IMR-90 (cell line): ENCODE data around the gene ZNF488.

Source experiments
- MAFK ChIP-seq: IDR thresholded peaks from 2 replicates; pipeline ENCODE4 v1.6.1; 2012; ENCODE audit warnings: low read depth, low read length, improper control_type of control experiment
- MAZ ChIP-seq: IDR thresholded peaks from 2 replicates; pipeline ENCODE4 v1.6.1; 2012; ENCODE audit warnings: low read depth, mild to moderate bottlenecking, low read length, improper control_type of control experiment, moderate library complexity, borderline replicate concordance
- NFE2L2 ChIP-seq: fragments of 150-350 bp; IDR thresholded peaks from 2 replicates; pipeline ENCODE4 v1.6.1; 2016; ENCODE audit warnings: low read depth, mild to moderate bottlenecking, low read length
- POLR2A ChIP-seq: IDR thresholded peaks from 2 replicates; pipeline ENCODE4 v1.6.1; 2012; ENCODE audit warnings: mild to moderate bottlenecking, low read depth, low read length
- RAD21 ChIP-seq: IDR thresholded peaks from 2 replicates; pipeline ENCODE4 v1.6.1; 2012; ENCODE audit warnings: low read length, improper control_type of control experiment
- SMC3 ChIP-seq: fragments of 150-350 bp; IDR thresholded peaks from 2 replicates; pipeline ENCODE4 v1.6.1; 2016; ENCODE audit warnings: low read depth, mild to moderate bottlenecking, antibody characterized with exemption, low read length, moderate library complexity
- TF ChIP-seq, protein P1 (sequence below): conservative IDR thresholded peaks from 2 replicates; pipeline ENCODE4 v1.5.1; 2012; ENCODE audit warnings: mild to moderate bottlenecking, low read depth, low read length, improper control_type of control experiment
- TF ChIP-seq, protein P2 (sequence below): fragments of 150-350 bp; IDR thresholded peaks from 2 replicates; pipeline ENCODE4 v1.6.1; 2017; ENCODE audit warnings: mild to moderate bottlenecking, antibody characterized with exemption, low read length, low read depth
- TF ChIP-seq, protein P3 (sequence below): fragments of 150-350 bp; IDR thresholded peaks from 2 replicates; pipeline ENCODE4 v1.6.1; 2016; ENCODE audit warnings: low read depth, mild to moderate bottlenecking, low read length, moderate library complexity, borderline replicate concordance

DNA sequence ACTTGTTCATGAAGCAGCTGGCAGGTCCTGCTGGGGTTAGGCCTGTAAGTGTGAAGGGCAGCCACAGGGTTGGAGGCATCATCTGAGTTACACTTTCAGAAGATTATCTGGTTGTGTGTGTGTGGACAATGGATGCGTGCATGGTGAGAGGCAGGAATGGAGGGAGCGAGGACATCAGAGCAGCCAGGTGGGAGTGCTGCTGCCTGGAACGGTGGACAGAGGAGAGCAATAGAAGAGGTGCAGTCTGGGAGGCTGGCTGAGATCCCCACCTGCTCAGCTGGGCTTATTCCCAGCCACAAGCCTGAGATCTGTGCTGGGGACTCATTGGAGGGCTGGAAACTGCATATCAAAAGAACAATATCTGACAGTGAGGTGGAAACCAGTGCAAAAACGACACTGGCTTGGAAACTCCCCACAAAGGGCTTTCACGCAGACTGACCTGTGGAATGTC is 17.9 kb downstream of the ZNF488 start:
- TF ChIP-seq MAFK (no peak), RAD21 (no peak), MAZ (no peak), SMC3 (no peak), NFE2L2 (no peak), POLR2A (no peak)
- TF ChIP-seq, protein P1, sequence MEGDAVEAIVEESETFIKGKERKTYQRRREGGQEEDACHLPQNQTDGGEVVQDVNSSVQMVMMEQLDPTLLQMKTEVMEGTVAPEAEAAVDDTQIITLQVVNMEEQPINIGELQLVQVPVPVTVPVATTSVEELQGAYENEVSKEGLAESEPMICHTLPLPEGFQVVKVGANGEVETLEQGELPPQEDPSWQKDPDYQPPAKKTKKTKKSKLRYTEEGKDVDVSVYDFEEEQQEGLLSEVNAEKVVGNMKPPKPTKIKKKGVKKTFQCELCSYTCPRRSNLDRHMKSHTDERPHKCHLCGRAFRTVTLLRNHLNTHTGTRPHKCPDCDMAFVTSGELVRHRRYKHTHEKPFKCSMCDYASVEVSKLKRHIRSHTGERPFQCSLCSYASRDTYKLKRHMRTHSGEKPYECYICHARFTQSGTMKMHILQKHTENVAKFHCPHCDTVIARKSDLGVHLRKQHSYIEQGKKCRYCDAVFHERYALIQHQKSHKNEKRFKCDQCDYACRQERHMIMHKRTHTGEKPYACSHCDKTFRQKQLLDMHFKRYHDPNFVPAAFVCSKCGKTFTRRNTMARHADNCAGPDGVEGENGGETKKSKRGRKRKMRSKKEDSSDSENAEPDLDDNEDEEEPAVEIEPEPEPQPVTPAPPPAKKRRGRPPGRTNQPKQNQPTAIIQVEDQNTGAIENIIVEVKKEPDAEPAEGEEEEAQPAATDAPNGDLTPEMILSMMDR: no peak
- TF ChIP-seq, protein P2, sequence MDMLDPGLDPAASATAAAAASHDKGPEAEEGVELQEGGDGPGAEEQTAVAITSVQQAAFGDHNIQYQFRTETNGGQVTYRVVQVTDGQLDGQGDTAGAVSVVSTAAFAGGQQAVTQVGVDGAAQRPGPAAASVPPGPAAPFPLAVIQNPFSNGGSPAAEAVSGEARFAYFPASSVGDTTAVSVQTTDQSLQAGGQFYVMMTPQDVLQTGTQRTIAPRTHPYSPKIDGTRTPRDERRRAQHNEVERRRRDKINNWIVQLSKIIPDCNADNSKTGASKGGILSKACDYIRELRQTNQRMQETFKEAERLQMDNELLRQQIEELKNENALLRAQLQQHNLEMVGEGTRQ: no peak
- TF ChIP-seq, protein P3, sequence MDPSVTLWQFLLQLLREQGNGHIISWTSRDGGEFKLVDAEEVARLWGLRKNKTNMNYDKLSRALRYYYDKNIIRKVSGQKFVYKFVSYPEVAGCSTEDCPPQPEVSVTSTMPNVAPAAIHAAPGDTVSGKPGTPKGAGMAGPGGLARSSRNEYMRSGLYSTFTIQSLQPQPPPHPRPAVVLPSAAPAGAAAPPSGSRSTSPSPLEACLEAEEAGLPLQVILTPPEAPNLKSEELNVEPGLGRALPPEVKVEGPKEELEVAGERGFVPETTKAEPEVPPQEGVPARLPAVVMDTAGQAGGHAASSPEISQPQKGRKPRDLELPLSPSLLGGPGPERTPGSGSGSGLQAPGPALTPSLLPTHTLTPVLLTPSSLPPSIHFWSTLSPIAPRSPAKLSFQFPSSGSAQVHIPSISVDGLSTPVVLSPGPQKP: no peak
